Activated CD4-positive, alpha-beta memory T cell treated with anti-CD3 and anti-CD28 coated beads for 36 hours (primary cell): ENCODE results near the gene PTPRN2. TPM values are rescaled to one million over a fixed set of nuclear protein-coding genes. Genes with fewer than 3 reads are reported as not detected.

Source experiments
- CTCF ChIA-PET: fragments of 350-600 bp; sonication (Branson Sonifier 250); formaldehyde crosslinking; loops from one replicate; lab custom pipeline; 2021; ENCODE audit warnings: antibody characterized with exemption, inconsistent platforms; lab: Charles Lee
- POLR2A ChIA-PET: fragments of 350-600 bp; sonication (Branson Sonifier 250); formaldehyde crosslinking; loops from one replicate; lab custom pipeline; 2021; ENCODE audit warnings: antibody characterized with exemption; lab: Charles Lee
- DNase-seq: peaks from one replicate; pipeline ENCODE4 v3.0.0-alpha.2; 2020
- H3K27ac Mint-ChIP-seq: one replicate; pipeline ENCODE4 v1.8.0; 2021; ENCODE audit warnings: mixed read lengths
- H3K27me3 Mint-ChIP-seq: one replicate; pipeline ENCODE4 v1.8.0; 2021; ENCODE audit warnings: mixed read lengths
- H3K36me3 Mint-ChIP-seq: one replicate; pipeline ENCODE4 v1.8.0; 2021; ENCODE audit warnings: mixed read lengths
- H3K4me1 Mint-ChIP-seq: one replicate; pipeline ENCODE4 v1.8.0; 2021; ENCODE audit warnings: low read depth, mixed read lengths
- H3K4me3 Mint-ChIP-seq: one replicate; pipeline ENCODE4 v1.8.0; 2021; ENCODE audit warnings: mild to moderate bottlenecking, mixed read lengths
- H3K9me3 Mint-ChIP-seq: one replicate; pipeline ENCODE4 v1.8.0; 2021; ENCODE audit warnings: mixed read lengths
- intact Hi-C: fragments of 100-400 bp; cut with micrococcal nuclease; formaldehyde crosslinking; loops from one replicate; pipeline ENCODE4 v1.15.1; 2023
- total RNA-seq, 2 experiments: library from RNA; stranded (reverse); gene quantifications; one replicate each; pipeline ENCODE4 v1.2.3, GENCODE V29; 2021

The PTPRN2 gene
- total RNA-seq, 2 experiments from 2014 or later, result 0.51 to 0.64 TPM

GRCh38 chr7:158063850-158064610, 523.6 kb downstream of the PTPRN2 start:
- Mint-ChIP-seq H3K27ac (no peak overlapping the region), H3K27me3 (peaks cover 3% of the 10 kb centered on the region), H3K36me3 (no peaks in the 10 kb centered on the region), H3K4me3 (no peak overlapping the region), H3K4me1 (no peaks in the 10 kb centered on the region), H3K9me3 (peaks cover 4% of the 10 kb centered on the region)
- intact Hi-C loops, result no loop called here
- ChIA-PET POLR2A (no interaction called here), CTCF (no interaction called here)
- DNase-seq, result no peak

GRCh38 chr7:158062661-158063060, 525.0 kb downstream of the PTPRN2 start:
- Mint-ChIP-seq H3K9me3 (peaks cover 4% of the 10 kb centered on the region), H3K4me1 (no peaks in the 10 kb centered on the region), H3K36me3 (no peaks in the 10 kb centered on the region), H3K4me3 (no peak overlapping the region), H3K27me3 (peaks cover 3% of the 10 kb centered on the region), H3K27ac (no peak overlapping the region)
- DNase-seq, result no peak
- intact Hi-C loops, result no loop called here
- CTCF ChIA-PET, result no interaction called here
- POLR2A ChIA-PET, result no interaction called here

DNA sequence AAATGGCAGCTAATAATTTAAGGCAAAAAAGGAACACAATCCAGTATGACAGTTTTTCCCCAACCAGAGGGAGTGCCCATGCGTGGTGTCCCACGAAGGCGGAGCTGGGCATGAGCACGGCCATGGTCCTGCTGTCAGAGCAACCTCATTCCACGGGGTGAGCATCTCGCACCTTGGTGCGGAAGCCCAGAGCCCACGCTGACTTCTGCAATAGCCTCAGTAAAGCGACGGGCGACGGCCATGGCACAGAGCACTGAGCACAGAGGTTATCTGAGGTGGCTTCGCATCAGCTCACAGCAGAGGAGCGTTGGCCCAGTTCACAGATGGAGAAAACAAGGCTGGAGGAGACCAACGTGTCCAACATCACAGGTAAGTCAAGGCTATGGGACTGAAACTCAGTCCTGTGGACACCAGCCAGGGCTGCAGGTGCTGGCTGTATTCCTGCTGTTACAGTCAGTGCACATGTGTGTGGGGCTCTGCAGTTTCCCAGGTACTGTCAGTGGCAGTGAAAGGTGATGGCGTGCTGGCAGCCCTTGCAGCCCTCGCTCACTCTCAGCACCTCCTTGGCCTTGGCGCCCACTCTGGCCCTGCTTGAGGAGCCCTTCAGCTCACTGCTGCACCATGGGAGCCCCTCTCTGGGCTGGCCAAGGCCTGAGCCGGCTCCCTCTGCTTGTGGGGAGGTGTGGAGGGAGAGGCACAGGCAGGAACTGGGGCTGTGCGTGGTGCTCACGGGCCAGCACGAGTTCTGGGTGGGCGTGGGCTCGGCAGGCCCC, 525.6 kb downstream of the PTPRN2 start:
- Mint-ChIP-seq H3K9me3 (peaks cover 4% of the 10 kb centered on the region), H3K4me3 (no peak overlapping the region), H3K27ac (no peak overlapping the region), H3K36me3 (no peaks in the 10 kb centered on the region), H3K27me3 (peaks cover 3% of the 10 kb centered on the region), H3K4me1 (no peaks in the 10 kb centered on the region)
- ChIA-PET POLR2A (no interaction called here), CTCF (no interaction called here)
- no peak for DNase-seq
- intact Hi-C loops, result no loop called here

GRCh38 chr7:158061026-158061630, 526.5 kb downstream of the PTPRN2 start:
- no peak overlapping the region for H3K27ac Mint-ChIP-seq
- DNase-seq, result no peak
- no peak overlapping the region for H3K4me3 Mint-ChIP-seq
- intact Hi-C loops, result no loop called here
- H3K36me3 Mint-ChIP-seq, result no peaks in the 10 kb centered on the region
- H3K9me3 Mint-ChIP-seq, result peaks cover 4% of the 10 kb centered on the region
- ChIA-PET POLR2A (no interaction called here), CTCF (no interaction called here)
- no peaks in the 10 kb centered on the region for H3K4me1 Mint-ChIP-seq
- H3K27me3 Mint-ChIP-seq, result peaks cover 1% of the 10 kb centered on the region

DNA sequence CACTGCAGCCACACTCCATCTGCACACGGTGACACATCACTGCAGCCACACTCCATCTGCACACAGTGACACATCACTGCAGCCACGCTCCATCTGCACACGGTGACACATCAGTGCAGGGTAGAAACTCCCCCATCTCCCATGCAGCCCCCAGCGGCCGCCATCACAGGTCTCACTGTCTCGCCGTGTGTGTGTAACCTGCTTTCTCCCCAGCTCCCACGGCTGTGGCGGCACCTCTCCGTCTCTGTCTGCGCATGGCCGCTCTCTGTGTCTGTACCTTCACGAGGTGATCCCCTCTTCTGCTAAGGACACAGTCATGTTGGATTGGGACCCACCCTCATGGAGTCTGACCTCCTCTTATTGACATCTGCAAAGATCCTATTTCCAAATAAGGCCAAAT, 527.4 kb downstream of the PTPRN2 start:
- DNase-seq, result no peak
- no peaks in the 10 kb centered on the region for H3K36me3 Mint-ChIP-seq
- intact Hi-C loops, result no loop called here
- no peak overlapping the region for H3K27ac Mint-ChIP-seq
- H3K9me3 Mint-ChIP-seq, result peaks cover 4% of the 10 kb centered on the region
- no peaks in the 10 kb centered on the region for H3K27me3 Mint-ChIP-seq
- ChIA-PET CTCF (no interaction called here), POLR2A (no interaction called here)
- H3K4me1 Mint-ChIP-seq, result no peaks in the 10 kb centered on the region
- no peak overlapping the region for H3K4me3 Mint-ChIP-seq

GRCh38 chr7:158057446-158057845, 530.2 kb downstream of the PTPRN2 start:
- no peak for DNase-seq
- POLR2A ChIA-PET, result no interaction called here
- CTCF ChIA-PET, result no interaction called here
- intact Hi-C loops, result no loop called here
- Mint-ChIP-seq H3K4me1 (no peaks in the 10 kb centered on the region), H3K27ac (no peak overlapping the region), H3K4me3 (no peak overlapping the region), H3K27me3 (no peaks in the 10 kb centered on the region), H3K36me3 (no peaks in the 10 kb centered on the region), H3K9me3 (no peaks in the 10 kb centered on the region)

DNA sequence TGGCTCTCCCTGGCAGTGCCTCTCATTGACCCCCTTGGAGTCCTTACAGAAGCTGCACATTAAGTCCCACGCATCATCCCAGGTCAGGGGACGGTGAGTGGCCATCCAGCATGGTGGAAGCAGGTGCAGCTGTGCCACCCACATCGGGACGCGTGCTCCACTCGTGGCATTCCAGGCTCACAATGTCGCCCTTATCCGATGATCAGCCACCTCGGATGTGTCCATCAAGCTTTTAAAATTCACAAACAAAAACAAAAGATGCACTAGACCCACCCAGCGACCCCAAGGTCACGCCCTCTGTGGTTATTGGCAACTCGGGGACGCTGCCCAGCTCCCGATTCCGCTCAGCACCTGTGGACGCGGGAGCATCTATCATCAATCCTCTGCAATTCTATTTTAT, 530.9 kb downstream of the PTPRN2 start:
- intact Hi-C loops, result no loop called here
- Mint-ChIP-seq H3K27ac (no peak overlapping the region), H3K27me3 (no peaks in the 10 kb centered on the region), H3K4me1 (no peaks in the 10 kb centered on the region), H3K36me3 (no peaks in the 10 kb centered on the region), H3K4me3 (no peak overlapping the region), H3K9me3 (no peaks in the 10 kb centered on the region)
- POLR2A ChIA-PET, result no interaction called here
- CTCF ChIA-PET, result no interaction called here
- no peak for DNase-seq

GRCh38 chr7:158055726-158056510, 531.7 kb downstream of the PTPRN2 start:
- Mint-ChIP-seq H3K36me3 (no peaks in the 10 kb centered on the region), H3K4me3 (no peak overlapping the region), H3K27me3 (no peaks in the 10 kb centered on the region), H3K9me3 (no peaks in the 10 kb centered on the region), H3K4me1 (no peaks in the 10 kb centered on the region), H3K27ac (no peak overlapping the region)
- POLR2A ChIA-PET, result no interaction called here
- intact Hi-C loops, result no loop called here
- DNase-seq, result no peak
- CTCF ChIA-PET, result no interaction called here

- no peaks in the 10 kb centered on the region for H3K9me3 Mint-ChIP-seq
- intact Hi-C loops, result no loop called here
These were observed 533.0 kb downstream of the PTPRN2 start for GRCh38 chr7:158054611-158055010.

GRCh38 chr7:158054081-158054480, 533.5 kb downstream of the PTPRN2 start:
- no peaks in the 10 kb centered on the region for H3K9me3 Mint-ChIP-seq
- H3K4me1 Mint-ChIP-seq, result no peaks in the 10 kb centered on the region
- H3K27me3 Mint-ChIP-seq, result no peaks in the 10 kb centered on the region
- CTCF ChIA-PET, result no interaction called here
- intact Hi-C loops, result no loop called here
- POLR2A ChIA-PET, result no interaction called here
- DNase-seq, result no peak
- H3K36me3 Mint-ChIP-seq, result no peaks in the 10 kb centered on the region
- no peak overlapping the region for H3K4me3 Mint-ChIP-seq
- no peak overlapping the region for H3K27ac Mint-ChIP-seq

More at GRCh38 chr7:158054611-158055010, 533.0 kb downstream of the PTPRN2 start:
- Mint-ChIP-seq H3K36me3 (no peaks in the 10 kb centered on the region), H3K27me3 (no peaks in the 10 kb centered on the region), H3K4me1 (no peaks in the 10 kb centered on the region), H3K27ac (no peak overlapping the region), H3K4me3 (no peak overlapping the region)
- no peak for DNase-seq
- ChIA-PET CTCF (no interaction called here), POLR2A (no interaction called here)

GRCh38 chr7:158053183-158053915, 534.3 kb downstream of the PTPRN2 start:
- CTCF ChIA-PET, result no interaction called here
- H3K36me3 Mint-ChIP-seq, result no peaks in the 10 kb centered on the region
- H3K27me3 Mint-ChIP-seq, result no peaks in the 10 kb centered on the region
- no peak for DNase-seq
- H3K27ac Mint-ChIP-seq, result no peak overlapping the region
- POLR2A ChIA-PET, result no interaction called here
- H3K4me3 Mint-ChIP-seq, result no peak overlapping the region
- intact Hi-C loops, result no loop called here
- H3K9me3 Mint-ChIP-seq, result no peaks in the 10 kb centered on the region
- no peaks in the 10 kb centered on the region for H3K4me1 Mint-ChIP-seq
